B cell (primary cell): ENCODE data around the gene RNF44. TPM values are rescaled to one million over a fixed set of nuclear protein-coding genes. Genes with fewer than 3 reads are reported as not detected.

Experiments used
- ATAC-seq: fragments of 200-7000 bp; cut with Tn5 transposase; one replicate; pipeline ENCODE4 v1.10.0; 2021; ENCODE audit warnings: low read depth, mild to moderate bottlenecking, moderate number of reproducible peaks, moderate library complexity
- CTCF ChIA-PET: fragments of 350-600 bp; sonication (Branson Sonifier 250); formaldehyde crosslinking; loops from one replicate; lab custom pipeline; 2021; ENCODE audit warnings: antibody characterized with exemption, inconsistent platforms; lab: Charles Lee
- POLR2A ChIA-PET: fragments of 350-600 bp; sonication (Branson Sonifier 250); formaldehyde crosslinking; loops from one replicate; lab custom pipeline; 2021; ENCODE audit warnings: antibody characterized with exemption; lab: Charles Lee
- DNase-seq: peaks from one replicate; pipeline ENCODE4 v3.0.0; 2013
- H2AFZ ChIP-seq: 2 replicates; pipeline ENCODE4 v1.6.1; 2012; ENCODE audit warnings: mild to moderate bottlenecking, low read depth, low read length; ENCODE audit not compliant: insufficient read depth, poor library complexity, severe bottlenecking
- H3K27ac ChIP-seq, 2 donors: 1 replicate in 1 of 2; 2 replicates in 1 of 2; pipeline ENCODE4 v1.5.1; 2012 to 2013; ENCODE audit warnings: low read length in 2 of 2, mild to moderate bottlenecking in 2 of 2, moderate library complexity in 1 of 2
- H3K27me3 ChIP-seq, 4 experiments: fragments of 200-600 bp in 1 of 4; sonication (generic) in 1 of 4; replicated peaks in 1 of 4; 1 replicate in 2 of 4; 2 replicates in 2 of 4; pipeline versions ENCODE4 v1.6.1 to v1.7.0; 2013 to 2016; ENCODE audit warnings: low read length in 3 of 4, mild to moderate bottlenecking in 2 of 4, mixed read lengths in 1 of 4, moderate library complexity in 1 of 4; ENCODE audit not compliant: insufficient read depth in 4 of 4, control insufficient read depth in 3 of 4; ENCODE audit errors: control extremely low read depth in 1 of 4
- H3K36me3 ChIP-seq, 2 experiments: replicated peaks in 1 of 2; 1 replicate in 1 of 2; 2 replicates in 1 of 2; pipeline versions ENCODE4 v1.6.1 to v1.7.1; 2013; ENCODE audit warnings: low read length in 1 of 2; ENCODE audit not compliant: insufficient read depth in 2 of 2, control insufficient read depth in 1 of 2; ENCODE audit errors: control extremely low read depth in 1 of 2, extremely low read depth in 1 of 2
- H3K4me1 ChIP-seq, 2 donors: fragments of 200-600 bp in 1 of 2; sonication (generic) in 1 of 2; 1 replicate in 1 of 2; 2 replicates in 1 of 2; pipeline versions ENCODE4 v1.5.1 to v1.6.1; 2013 to 2017; ENCODE audit warnings: low read length in 2 of 2; ENCODE audit not compliant: control insufficient read depth in 2 of 2, insufficient read depth in 2 of 2
- H3K4me2 ChIP-seq: replicated peaks from 2 replicates; pipeline ENCODE3; 2012; ENCODE audit warnings: mild to moderate bottlenecking, low read depth, low read length; ENCODE audit not compliant: poor library complexity, severe bottlenecking
- H3K4me3 ChIP-seq, 5 experiments: fragments of 200-600 bp in 1 of 5; sonication (generic) in 1 of 5; 1 replicate in 3 of 5; 2 replicates in 2 of 5; pipeline versions ENCODE4 v1.5.1 to v1.7.0; 2011 to 2016; ENCODE audit warnings: low read length in 4 of 5, mild to moderate bottlenecking in 4 of 5, low read depth in 2 of 5, control low read depth in 1 of 5, moderate library complexity in 1 of 5; ENCODE audit not compliant: insufficient read depth in 1 of 5; ENCODE audit errors: control extremely low read depth in 1 of 5, extremely low read depth in 1 of 5
- H3K79me2 ChIP-seq: fragments of 200-600 bp; sonication (generic); one replicate; pipeline ENCODE4 v1.6.0; 2016; ENCODE audit warnings: low read length; ENCODE audit not compliant: control insufficient read depth, insufficient read depth
- H3K9ac ChIP-seq: fragments of 200-600 bp; sonication (generic); 2 replicates; pipeline ENCODE4 v1.6.1; 2017; ENCODE audit warnings: mild to moderate bottlenecking, low read length, moderate library complexity
- H3K9me3 ChIP-seq, 3 donors: one replicate each; pipeline versions ENCODE4 v1.6.1 to v1.7.1; 2013; ENCODE audit warnings: low read length in 2 of 3; ENCODE audit not compliant: control insufficient read depth in 2 of 3, insufficient read depth in 1 of 3; ENCODE audit errors: control extremely low read depth in 1 of 3
- H4K20me1 ChIP-seq: 2 replicates; pipeline ENCODE4 v1.6.0; 2012; ENCODE audit warnings: mild to moderate bottlenecking, low read length; ENCODE audit not compliant: insufficient read depth, control insufficient read depth, poor library complexity, severe bottlenecking
- H3K27ac Mint-ChIP-seq: one replicate; pipeline ENCODE4 v1.8.0; 2021; ENCODE audit warnings: mixed read lengths
- H3K27me3 Mint-ChIP-seq: one replicate; pipeline ENCODE4 v1.8.0; 2021; ENCODE audit warnings: mixed read lengths
- H3K4me1 Mint-ChIP-seq: one replicate; pipeline ENCODE4 v1.8.0; 2021; ENCODE audit warnings: mixed read lengths
- H3K4me3 Mint-ChIP-seq: one replicate; pipeline ENCODE4 v1.8.0; 2021; ENCODE audit warnings: mixed read lengths
- H3K9me3 Mint-ChIP-seq: one replicate; pipeline ENCODE4 v1.8.0; 2022; ENCODE audit warnings: mixed read lengths; ENCODE audit not compliant: insufficient read depth
- CTCF ChIP-seq: fragments of 200-600 bp; IDR thresholded peaks from one replicate; pipeline ENCODE4 v1.8.0; 2022; ENCODE audit warnings: antibody characterized with exemption, mild to moderate bottlenecking
- EZH2 ChIP-seq: IDR thresholded peaks from 2 replicates; pipeline ENCODE4 v1.6.1; 2012; ENCODE audit warnings: borderline replicate concordance, low read depth, mild to moderate bottlenecking, moderate library complexity, low read length; ENCODE audit not compliant: insufficient read depth, poor library complexity, severe bottlenecking
- WGBS: methylation state at CpG from one replicate; pipeline ENCODE4 v1.1.5; 2013; ENCODE audit warnings: missing lambda C conversion rate; ENCODE audit not compliant: insufficient coverage; 5-methylcytosine and 5-hydroxymethylcytosine counted together
- intact Hi-C: fragments of 100-400 bp; cut with micrococcal nuclease; formaldehyde crosslinking; loops from one replicate; pipeline ENCODE4 v1.10.0; 2022
- polyA plus RNA-seq: library from polyadenylated mRNA; depleted of rRNA; stranded (reverse); fragments of >200 nt; gene quantifications from 2 replicates; pipeline ENCODE4 v1.2.3, GENCODE V29; 2012
- total RNA-seq, 2 donors: library from RNA; stranded (reverse); fragments of 120-200 nt in 1 of 2; gene quantifications; 1 replicate in 1 of 2; 2 replicates in 1 of 2; pipeline versions ENCODE4 v1.2.3 to v1.2.4, GENCODE V29; 2013 to 2022

Gene RNF44
- total and polyA plus RNA-seq, 2 donors (not counting 1 experiment from before 2014, with no cell fraction given): 220 to 262 TPM

GRCh38 chr5:176519810-176520720 is 17.1 kb downstream of the RNF44 start:
- ChIA-PET POLR2A (interaction anchor here (1.0 kb wide), 1 partner anchor 9 kb away, joined by 3 read pairs; no protein-coding TSS in a partner anchor), CTCF (interaction anchor here (0.7 kb wide), 1 partner anchor 48 kb away, joined by 4 read pairs; no protein-coding TSS in a partner anchor)
- Mint-ChIP-seq H3K9me3 (no peaks in the 10 kb centered on the region), H3K4me3 (no peak overlapping the region), H3K4me1 (peaks cover 25% of the 10 kb centered on the region), H3K27ac (no peak overlapping the region), H3K27me3 (no peaks in the 10 kb centered on the region)
- no peak for TF ChIP-seq CTCF
- no peak for TF ChIP-seq EZH2
- Histone ChIP-seq H3K27ac (no peak overlapping the region), H3K9me3 (no peaks in the 10 kb centered on the region), H3K4me1 (peaks cover 6 to 7% of the 10 kb centered on the region in 2 donors), H3K9ac (no peak overlapping the region), H3K27me3 (no peaks in the 10 kb centered on the region), H3K4me2 (no peak overlapping the region), H2AFZ (no peak overlapping the region), H4K20me1 (no peaks in the 10 kb centered on the region), H3K4me3 (no peak overlapping the region), H3K36me3 (no peaks in the 10 kb centered on the region), H3K79me2 (no peaks in the 10 kb centered on the region)
- intact Hi-C loops: no loop called here
- no peak for DNase-seq
- 81% methylated on average over 14 of the region's 16 CpGs for WGBS
- no peak for ATAC-seq
